Lung (tissue), 12 donors: ENCODE measurements around the gene FZR1. TPM values are rescaled to one million over a fixed set of nuclear protein-coding genes. Genes with fewer than 3 reads are reported as not detected.

Experiments
- ATAC-seq: fragments of 200-7000 bp; cut with Tn5 transposase; one replicate; pipeline ENCODE4 v1.9.1; 2020; ENCODE audit warnings: moderate number of reproducible peaks; ENCODE audit not compliant: insufficient read depth, low FRiP score
- DNase-seq, 3 donors: peaks; one replicate each; pipeline ENCODE4 v3.0.0-alpha.2; 2013 to 2017
- H3K27ac ChIP-seq, 2 donors: one replicate each; pipeline ENCODE4 v1.5.1; 2013; ENCODE audit warnings: mild to moderate bottlenecking in 2 of 2, moderate library complexity in 2 of 2, control low read depth in 1 of 2, inconsistent platforms in 1 of 2, low read depth in 1 of 2, low read length in 1 of 2
- H3K27me3 ChIP-seq, 3 donors: one replicate each; pipeline ENCODE4 v1.5.1; 2013; ENCODE audit warnings: low read length in 2 of 3; ENCODE audit not compliant: control insufficient read depth in 3 of 3, insufficient read depth in 3 of 3
- H3K36me3 ChIP-seq, 4 donors: one replicate each; pipeline ENCODE4 v1.5.1; 2013; ENCODE audit warnings: low read length in 4 of 4, mild to moderate bottlenecking in 1 of 4, moderate library complexity in 1 of 4; ENCODE audit not compliant: control insufficient read depth in 4 of 4, insufficient read depth in 4 of 4
- H3K4me1 ChIP-seq, 5 donors: one replicate each; pipeline ENCODE4 v1.5.1; 2013; ENCODE audit warnings: low read length in 5 of 5, mild to moderate bottlenecking in 2 of 5, moderate library complexity in 1 of 5; ENCODE audit not compliant: control insufficient read depth in 5 of 5, insufficient read depth in 5 of 5
- H3K4me3 ChIP-seq: one replicate; pipeline ENCODE4 v1.5.1; 2013; ENCODE audit warnings: mild to moderate bottlenecking, control low read depth, moderate library complexity
- H3K9ac ChIP-seq, 2 donors: one replicate each; pipeline ENCODE4 v1.5.1; 2013; ENCODE audit warnings: low read length in 2 of 2, control low read depth in 1 of 2; ENCODE audit not compliant: insufficient read depth in 1 of 2
- H3K9me3 ChIP-seq, 4 donors: one replicate each; pipeline ENCODE4 v1.5.1; 2013; ENCODE audit warnings: low read length in 3 of 4, mild to moderate bottlenecking in 1 of 4, moderate library complexity in 1 of 4; ENCODE audit not compliant: control insufficient read depth in 4 of 4, insufficient read depth in 3 of 4
- CTCF ChIP-seq: IDR thresholded peaks from 2 replicates; pipeline ENCODE4 v1.5.1; 2012; ENCODE audit warnings: mild to moderate bottlenecking; ENCODE audit errors: control extremely low read depth, extremely low read depth
- WGBS, 2 donors: extraction: QIAGEN DNeasy Blood & Tissue Kit; methylation state at CpG; one replicate each; pipeline ENCODE4 v1.1.7; 2013; 5-methylcytosine and 5-hydroxymethylcytosine counted together
- polyA plus RNA-seq, 2 donors: library from polyadenylated mRNA; stranded (reverse); fragments of 200-250 nt; gene quantifications; one replicate each; pipeline ENCODE4 v1.2.1, GENCODE V29; 2013
- total RNA-seq, 2 donors: library from RNA; depleted of rRNA in 1 of 2; stranded (reverse); fragments of >200 nt in 1 of 2; gene quantifications; one replicate each; pipeline ENCODE4 v1.2.1, GENCODE V29; 2014 to 2021
- donor health status: control.
- donor health status: control.
- donor health status: Bipolar disorder and iron deficiency.
- donor health status: healthy.
- donor health status: DM: yes; HTN: yes; CAD: no.

Gene FZR1
- total and polyA plus RNA-seq, 4 donors: 20.0 to 45.8 (median 28.3) TPM

GRCh38 chr19:3465552-3465951 lies 40.6 kb upstream of the FZR1 start:
- Histone ChIP-seq H3K27me3 (no peaks in the 10 kb centered on the region), H3K9ac (no peak overlapping the region), H3K36me3 (peaks cover 0 to 29% (median 8%) of the 10 kb centered on the region in 4 donors), H3K27ac (no peak overlapping the region), H3K4me1 (peaks cover 0 to 19% (median 0%) of the 10 kb centered on the region in 5 donors), H3K4me3 (no peak overlapping the region), H3K9me3 (no peaks in the 10 kb centered on the region)
- DNase-seq (no peak), ATAC-seq (no peak)
- TF ChIP-seq CTCF: no peak
- 87 to 92% methylated on average over 7 of the region's 7 CpGs for WGBS, 2 donors

DNA sequence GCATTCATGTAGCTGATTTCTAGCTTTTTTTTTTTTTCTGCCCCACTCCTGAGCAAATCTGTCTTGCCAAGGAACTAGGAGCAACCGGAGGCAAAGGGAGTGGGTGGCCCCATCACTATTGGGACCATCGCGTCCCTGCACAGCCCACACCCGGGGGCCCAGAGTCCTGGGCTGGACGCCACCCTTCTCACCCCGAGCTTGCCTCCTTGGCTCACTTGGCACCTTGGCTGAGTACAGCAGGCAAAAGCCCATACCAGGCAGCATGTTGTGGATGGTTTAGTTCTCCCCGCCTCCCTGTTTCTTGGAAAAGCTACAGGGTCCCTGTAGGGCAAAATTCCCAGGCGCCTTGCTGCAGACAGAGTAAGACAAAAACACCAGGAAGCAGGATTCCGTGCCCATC lies 39.5 kb upstream of the FZR1 start:
- TF ChIP-seq CTCF: no peak
- H3K4me1 ChIP-seq: peaks cover 0 to 19% (median 0%) of the 10 kb centered on the region in 5 donors
- no peak for ATAC-seq
- 81 to 84% methylated on average over 9 of the region's 9 CpGs for WGBS, 2 donors
- peak overlapping the region in 1 of 2 donors; percentile 5 for H3K27ac ChIP-seq
- peak in 2 of 3 donors; percentile 62 to 67 for DNase-seq
- no peak overlapping the region for H3K4me3 ChIP-seq
- H3K36me3 ChIP-seq: peaks cover 0 to 29% (median 6%) of the 10 kb centered on the region in 4 donors
- H3K27me3 ChIP-seq: no peaks in the 10 kb centered on the region
- no peak overlapping the region for H3K9ac ChIP-seq
- H3K9me3 ChIP-seq: no peaks in the 10 kb centered on the region

DNA sequence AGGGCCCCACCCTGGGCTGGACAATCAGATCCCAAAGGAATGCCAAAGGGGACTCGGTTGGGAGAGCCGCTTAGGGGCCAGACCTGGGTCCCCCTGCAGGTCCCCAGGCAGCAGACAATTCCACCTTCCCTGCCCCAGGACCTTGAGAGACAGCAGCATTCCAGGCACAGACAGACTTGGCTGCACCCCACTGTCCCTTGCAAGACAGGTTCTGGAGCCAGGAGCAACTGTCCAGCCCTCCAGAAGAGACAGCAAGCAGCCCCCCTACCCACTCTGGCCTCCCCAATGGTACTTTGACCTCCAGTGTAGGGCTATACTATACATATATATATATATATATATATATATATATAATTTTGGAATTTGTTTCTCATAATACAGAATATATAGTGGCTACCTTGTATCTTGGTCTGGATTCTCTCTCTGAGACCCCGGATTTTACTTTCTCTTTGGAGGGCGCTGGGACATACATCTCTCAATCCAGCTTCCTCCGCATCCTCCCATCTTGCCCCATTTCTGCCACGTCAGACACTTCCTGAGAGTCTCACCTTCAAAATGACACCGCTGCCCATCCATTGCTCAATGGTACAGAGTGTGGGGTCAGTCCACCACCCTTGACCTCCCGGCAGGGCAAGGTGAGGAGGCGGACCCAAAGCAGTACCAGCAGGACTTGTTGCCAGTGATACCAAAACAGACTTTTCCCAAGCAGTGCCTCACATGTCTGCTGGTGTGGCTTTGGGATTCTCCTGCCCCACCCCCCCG lies 38.5 kb upstream of the FZR1 start:
- TF ChIP-seq CTCF: no peak
- H3K4me3 ChIP-seq: no peak overlapping the region
- peaks cover 0 to 26% (median 5%) of the 10 kb centered on the region in 4 donors for H3K36me3 ChIP-seq
- DNase-seq (no peak), ATAC-seq (no peak)
- H3K27me3 ChIP-seq: no peaks in the 10 kb centered on the region
- H3K27ac ChIP-seq: no peak overlapping the region
- H3K9ac ChIP-seq: no peak overlapping the region
- peaks cover 0 to 24% (median 0%) of the 10 kb centered on the region in 5 donors for H3K4me1 ChIP-seq
- H3K9me3 ChIP-seq: no peaks in the 10 kb centered on the region
- 85 to 86% methylated on average over 10 of the region's 10 CpGs for WGBS, 2 donors

DNA sequence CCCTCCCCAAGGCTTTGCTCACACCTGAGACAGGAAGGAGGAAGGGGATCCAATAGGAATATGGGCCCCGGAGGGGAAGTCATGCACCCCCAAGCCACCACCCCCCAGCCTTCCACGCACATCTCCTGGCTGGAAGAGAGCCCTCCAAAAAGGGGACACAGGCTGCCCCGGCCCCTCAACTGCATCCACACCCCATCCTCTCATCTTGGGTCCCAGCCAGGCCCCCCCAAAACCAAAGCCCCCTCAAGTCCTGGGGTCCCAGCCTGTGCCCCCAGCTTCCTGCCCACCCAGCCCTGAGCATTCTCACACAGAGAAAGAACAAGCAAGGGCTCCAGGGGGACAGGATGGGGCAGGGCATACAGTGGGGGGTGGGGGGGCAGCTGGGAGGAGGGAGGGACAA lies 37.9 kb upstream of the FZR1 start:
- Histone ChIP-seq H3K27me3 (no peaks in the 10 kb centered on the region), H3K4me1 (peaks cover 0 to 19% (median 0%) of the 10 kb centered on the region in 5 donors), H3K36me3 (peaks cover 0 to 21% (median 3%) of the 10 kb centered on the region in 4 donors), H3K4me3 (no peak overlapping the region), H3K9ac (no peak overlapping the region), H3K9me3 (no peaks in the 10 kb centered on the region), H3K27ac (no peak overlapping the region)
- 90 to 92% methylated on average over 3 of the region's 3 CpGs for WGBS, 2 donors
- no peak for TF ChIP-seq CTCF
- DNase-seq: no peak
- no peak for ATAC-seq
